H9 (cell line): ENCODE results near the gene ATP8A1. TPM values are rescaled to one million over a fixed set of nuclear protein-coding genes. Genes with fewer than 3 reads are reported as not detected.

ENCODE experiments used
- DNase-seq: peaks from one replicate; pipeline ENCODE4 v3.0.0-alpha.2; 2017
- H2AFZ ChIP-seq: one replicate; pipeline ENCODE4 v1.6.1; 2013; ENCODE audit warnings: mild to moderate bottlenecking, low read length, control low read depth, moderate library complexity
- H2AK5ac ChIP-seq: 2 replicates; pipeline ENCODE4 v1.6.1; 2013; ENCODE audit warnings: low read length, control low read depth, mixed read lengths; ENCODE audit not compliant: insufficient read length
- H2BK120ac ChIP-seq: one replicate; pipeline ENCODE4 v1.6.1; 2013; ENCODE audit warnings: low read depth, mild to moderate bottlenecking, low read length, control low read depth, inconsistent platforms; ENCODE audit not compliant: poor library complexity, severe bottlenecking
- H2BK12ac ChIP-seq: 2 replicates; pipeline ENCODE4 v1.6.1; 2013; ENCODE audit warnings: low read length, control low read depth, mixed read lengths, low read depth; ENCODE audit not compliant: insufficient read length
- H2BK15ac ChIP-seq: 2 replicates; pipeline ENCODE4 v1.6.1; 2013; ENCODE audit warnings: low read depth, low read length, control low read depth
- H2BK20ac ChIP-seq: one replicate; pipeline ENCODE4 v1.6.1; 2013; ENCODE audit warnings: low read depth, mild to moderate bottlenecking, low read length, control low read depth, inconsistent platforms; ENCODE audit not compliant: poor library complexity, severe bottlenecking
- H2BK5ac ChIP-seq: 2 replicates; pipeline ENCODE4 v1.6.1; 2013; ENCODE audit warnings: low read length, control low read depth, mixed read lengths; ENCODE audit not compliant: insufficient read length
- H3K14ac ChIP-seq: 2 replicates; pipeline ENCODE4 v1.6.1; 2013; ENCODE audit warnings: low read length, control low read depth; ENCODE audit not compliant: insufficient read depth
- H3K18ac ChIP-seq: 2 replicates; pipeline ENCODE4 v1.6.1; 2013; ENCODE audit warnings: low read depth, mild to moderate bottlenecking, mixed read lengths, low read length, control low read depth; ENCODE audit not compliant: insufficient read length
- H3K23ac ChIP-seq: 2 replicates; pipeline ENCODE4 v1.6.1; 2013; ENCODE audit warnings: low read length, control low read depth, mixed read lengths, low read depth; ENCODE audit not compliant: insufficient read length
- H3K23me2 ChIP-seq: 2 replicates; pipeline ENCODE4 v1.6.1; 2013; ENCODE audit warnings: low read depth, mild to moderate bottlenecking, mixed read lengths, low read length, control low read depth; ENCODE audit not compliant: insufficient read length, poor library complexity, severe bottlenecking
- H3K27ac ChIP-seq: 2 replicates; pipeline ENCODE4 v1.5.1; 2013; ENCODE audit warnings: low read length, control low read depth, mixed read lengths, low read depth; ENCODE audit not compliant: insufficient read length
- H3K27me3 ChIP-seq: 2 replicates; pipeline ENCODE4 v1.6.1; 2013; ENCODE audit warnings: low read length, control low read depth, inconsistent platforms; ENCODE audit not compliant: insufficient read depth
- H3K4ac ChIP-seq: 2 replicates; pipeline ENCODE4 v1.6.1; 2013; ENCODE audit warnings: low read depth, mild to moderate bottlenecking, control low read depth, inconsistent platforms, low read length, moderate library complexity
- H3K4me1 ChIP-seq: 2 replicates; pipeline ENCODE4 v1.6.1; 2013; ENCODE audit warnings: low read length, control low read depth, inconsistent platforms; ENCODE audit not compliant: insufficient read depth
- H3K4me2 ChIP-seq: 2 replicates; pipeline ENCODE4 v1.6.1; 2013; ENCODE audit warnings: low read length, control low read depth, mixed read lengths; ENCODE audit not compliant: insufficient read length, insufficient read depth
- H3K56ac ChIP-seq: 2 replicates; pipeline ENCODE4 v1.6.1; 2013; ENCODE audit warnings: low read depth, mild to moderate bottlenecking, mixed read lengths, low read length, control low read depth; ENCODE audit not compliant: insufficient read length
- H3K79me1 ChIP-seq: 2 replicates; pipeline ENCODE4 v1.6.1; 2013; ENCODE audit warnings: low read depth, mild to moderate bottlenecking, moderate library complexity, low read length, control low read depth, inconsistent platforms; ENCODE audit not compliant: insufficient read depth, poor library complexity, severe bottlenecking
- H3K79me2 ChIP-seq: 2 replicates; pipeline ENCODE4 v1.6.1; 2013; ENCODE audit warnings: low read length, control low read depth, inconsistent platforms; ENCODE audit not compliant: insufficient read depth
- H3K9ac ChIP-seq: 2 replicates; pipeline ENCODE4 v1.6.1; 2013; ENCODE audit warnings: low read length, control low read depth, mixed read lengths; ENCODE audit not compliant: insufficient read length; ENCODE audit errors: extremely low read depth
- H3K9me3 ChIP-seq: one replicate; pipeline ENCODE4 v1.6.1; 2013; ENCODE audit warnings: low read depth, low read length, inconsistent platforms; ENCODE audit not compliant: control insufficient read depth
- H3T11ph ChIP-seq: one replicate; pipeline ENCODE4 v1.6.1; 2013; ENCODE audit warnings: mild to moderate bottlenecking, low read length, control low read depth, inconsistent platforms
- H4K20me1 ChIP-seq: one replicate; pipeline ENCODE4 v1.6.1; 2013; ENCODE audit not compliant: control insufficient read depth, insufficient read length, insufficient read depth
- H4K5ac ChIP-seq: 2 replicates; pipeline ENCODE4 v1.6.1; 2013; ENCODE audit warnings: low read depth, mild to moderate bottlenecking, mixed read lengths, low read length, control low read depth; ENCODE audit not compliant: insufficient read length
- H4K8ac ChIP-seq: replicated peaks from 2 replicates; pipeline ENCODE4 v1.6.1; 2013; ENCODE audit warnings: low read length, control low read depth, mixed read lengths, low read depth; ENCODE audit not compliant: insufficient read length
- H4K91ac ChIP-seq: 2 replicates; pipeline ENCODE4 v1.6.1; 2013; ENCODE audit warnings: low read depth, mild to moderate bottlenecking, moderate library complexity, mixed read lengths, low read length, control low read depth; ENCODE audit not compliant: insufficient read length
- H3K27ac Mint-ChIP-seq, 3 experiments: 2 replicates in 2 of 3; 3 replicates in 1 of 3; pipeline ENCODE4 v1.8.0; 2020 to 2021; ENCODE audit warnings: mixed read lengths in 3 of 3, mild to moderate bottlenecking in 1 of 3, moderate library complexity in 1 of 3
- H3K27me3 Mint-ChIP-seq: 2 replicates; pipeline ENCODE4 v1.8.0; 2021; ENCODE audit warnings: low read depth, mild to moderate bottlenecking, moderate library complexity, mixed read lengths
- H3K36me3 Mint-ChIP-seq, 3 experiments: 2 replicates in 2 of 3; 3 replicates in 1 of 3; pipeline ENCODE4 v1.8.0; 2020 to 2021; ENCODE audit warnings: low read depth in 3 of 3, mixed read lengths in 3 of 3; ENCODE audit not compliant: insufficient read depth in 1 of 3
- H3K4me1 Mint-ChIP-seq, 2 experiments: 2 replicates each; pipeline ENCODE4 v1.8.0; 2020; ENCODE audit warnings: mixed read lengths in 2 of 2
- H3K4me3 Mint-ChIP-seq, 2 experiments: 2 replicates in 1 of 2; 3 replicates in 1 of 2; pipeline ENCODE4 v1.8.0; 2020 to 2021; ENCODE audit warnings: mild to moderate bottlenecking in 2 of 2, mixed read lengths in 2 of 2, moderate library complexity in 1 of 2
- H3K9me3 Mint-ChIP-seq, 2 experiments: 2 replicates in 1 of 2; 3 replicates in 1 of 2; pipeline ENCODE4 v1.8.0; 2020; ENCODE audit warnings: mild to moderate bottlenecking in 2 of 2, mixed read lengths in 2 of 2, moderate library complexity in 1 of 2
- CTCF ChIP-seq: fragments of 200-600 bp; sonication (generic); conservative IDR thresholded peaks from 3 replicates; pipeline ENCODE4 v1.8.0; 2021; ENCODE audit warnings: antibody characterized with exemption, mild to moderate bottlenecking
- WGBS: extraction: QIAGEN DNeasy Blood & Tissue Kit; methylation state at CpG from one replicate; pipeline ENCODE4 v1.1.7; 2013; ENCODE audit warnings: missing lambda C conversion rate, low lambda C conversion rate, mixed read lengths; ENCODE audit not compliant: insufficient read length; ENCODE audit errors: extremely low coverage; 5-methylcytosine and 5-hydroxymethylcytosine counted together
- total RNA-seq: library from RNA; stranded (reverse); gene quantifications from 2 replicates; pipeline ENCODE4 v1.2.1, GENCODE V29; 2021

The ATP8A1 gene
- total RNA-seq, 1 experiment from 2014 or later: 5.1 TPM

- H3K27ac Mint-ChIP-seq: no peak overlapping the region; a peak in 1 of 7 replicates
- H3K23ac ChIP-seq: no peak overlapping the region
- no peak overlapping the region for H3K9ac ChIP-seq
- H2BK20ac ChIP-seq: no peak overlapping the region
- no peak overlapping the region for H4K8ac ChIP-seq
- no peak overlapping the region for H2AFZ ChIP-seq
- H3K4ac ChIP-seq: no peak overlapping the region
- H3K4me3 Mint-ChIP-seq: no peak overlapping the region
- no peaks in the 10 kb centered on the region for H4K20me1 ChIP-seq
- no peaks in the 10 kb centered on the region for H3K27me3 ChIP-seq
- no peaks in the 10 kb centered on the region for H3K23me2 ChIP-seq
- no peak overlapping the region for H3K56ac ChIP-seq
- TF ChIP-seq CTCF: no peak
- no peak overlapping the region for H2BK120ac ChIP-seq
- H2BK15ac ChIP-seq: no peak overlapping the region
- no peak for DNase-seq
- H3K27ac ChIP-seq: no peak overlapping the region
- no peak overlapping the region for H3K14ac ChIP-seq
- H3K27me3 Mint-ChIP-seq: no peaks in the 10 kb centered on the region
- H3K4me1 ChIP-seq: no peaks in the 10 kb centered on the region; the same call in 1 of the 2 replicates
- no peaks in the 10 kb centered on the region; a peak in 1 of 5 replicates for H3K9me3 Mint-ChIP-seq
- H2BK5ac ChIP-seq: no peak overlapping the region
- H2AK5ac ChIP-seq: no peak overlapping the region
- H3K4me2 ChIP-seq: no peak overlapping the region
- no peak overlapping the region for H4K5ac ChIP-seq
- no peaks in the 10 kb centered on the region for H3K79me1 ChIP-seq
- peaks cover 9 to 16% (median 15%) of the 10 kb centered on the region in 3 experiments; a peak in 6 of 7 replicates for H3K36me3 Mint-ChIP-seq
- H3K9me3 ChIP-seq: no peaks in the 10 kb centered on the region
- no peak overlapping the region for H2BK12ac ChIP-seq
- WGBS: no CpG with 5 or more reads among the region's 4 CpGs
- no peak overlapping the region for H3K18ac ChIP-seq
- H3K4me1 Mint-ChIP-seq: peaks cover 5 to 8% of the 10 kb centered on the region in 2 experiments
- no peak overlapping the region for H3T11ph ChIP-seq
- no peaks in the 10 kb centered on the region for H3K79me2 ChIP-seq
- no peak overlapping the region for H4K91ac ChIP-seq
These were observed 125.4 kb downstream of the ATP8A1 start for GRCh38 chr4:42531341-42532030.
